Neural cell (in vitro differentiated cells): ENCODE measurements around the gene MYLK3.

Experiments used
- CTCF ChIP-seq: fragments of 450-650 bp; IDR thresholded peaks from 2 replicates; pipeline ENCODE4 v1.5.1; 2014; ENCODE audit warnings: antibody characterized with exemption, mild to moderate bottlenecking, moderate library complexity; ENCODE audit not compliant: poor library complexity, severe bottlenecking
- EP300 ChIP-seq: fragments of 450-650 bp; conservative IDR thresholded peaks from 2 replicates; pipeline ENCODE4 v1.6.1; 2014; ENCODE audit warnings: antibody characterized with exemption, mild to moderate bottlenecking, moderate library complexity; ENCODE audit not compliant: poor library complexity, severe bottlenecking
- EZH2 ChIP-seq: fragments of 200-600, 300-800 bp; shearing (Covaris generic), sonication (generic); IDR thresholded peaks from 2 replicates; pipeline ENCODE4 v1.6.1; 2014; ENCODE audit warnings: antibody characterized with exemption, low read length, borderline replicate concordance, mild to moderate bottlenecking; ENCODE audit not compliant: insufficient read depth, poor library complexity, severe bottlenecking
- POLR2AphosphoS5 ChIP-seq: IDR thresholded peaks from 2 replicates; pipeline ENCODE4 v1.6.1; 2012
- RAD21 ChIP-seq: fragments of 450-650 bp; conservative IDR thresholded peaks from 2 replicates; pipeline ENCODE4 v1.6.1; 2014; ENCODE audit warnings: antibody characterized with exemption, mild to moderate bottlenecking, moderate library complexity
- SMC3 ChIP-seq: fragments of 450-650 bp; conservative IDR thresholded peaks from 2 replicates; pipeline ENCODE4 v1.6.1; 2014; ENCODE audit warnings: antibody characterized with exemption, mild to moderate bottlenecking, moderate library complexity; ENCODE audit not compliant: poor library complexity
- TAF1 ChIP-seq: IDR thresholded peaks from 2 replicates; pipeline ENCODE4 v1.6.1; 2012; ENCODE audit warnings: low read depth
- TF ChIP-seq, protein P1 (sequence below): IDR thresholded peaks from 2 replicates; pipeline ENCODE4 v1.6.1; 2012; ENCODE audit warnings: borderline replicate concordance

DNA sequence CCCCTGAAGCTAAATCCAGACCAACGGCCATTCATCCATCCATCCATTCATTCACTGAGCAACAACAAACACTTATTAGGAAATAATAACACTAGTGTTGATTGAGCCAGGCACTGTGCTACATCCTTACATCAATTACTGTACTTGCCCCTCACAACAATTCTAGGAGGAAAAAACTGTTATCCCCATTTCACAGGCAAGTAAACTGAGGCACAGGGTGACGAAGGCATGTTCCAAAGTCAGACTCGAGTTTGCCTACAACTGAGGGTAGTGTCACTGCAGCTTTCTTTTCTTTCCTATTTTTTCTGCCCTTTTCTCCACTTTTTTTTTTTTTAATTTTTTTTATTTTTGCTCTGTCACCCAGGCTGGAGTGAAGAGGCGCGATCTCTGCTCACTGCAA lies 11.2 kb upstream of the MYLK3 start:
- no peak for TF ChIP-seq CTCF
- no peak for TF ChIP-seq POLR2AphosphoS5
- no peak for TF ChIP-seq EP300
- no peak for TF ChIP-seq SMC3
- TF ChIP-seq, protein P1, sequence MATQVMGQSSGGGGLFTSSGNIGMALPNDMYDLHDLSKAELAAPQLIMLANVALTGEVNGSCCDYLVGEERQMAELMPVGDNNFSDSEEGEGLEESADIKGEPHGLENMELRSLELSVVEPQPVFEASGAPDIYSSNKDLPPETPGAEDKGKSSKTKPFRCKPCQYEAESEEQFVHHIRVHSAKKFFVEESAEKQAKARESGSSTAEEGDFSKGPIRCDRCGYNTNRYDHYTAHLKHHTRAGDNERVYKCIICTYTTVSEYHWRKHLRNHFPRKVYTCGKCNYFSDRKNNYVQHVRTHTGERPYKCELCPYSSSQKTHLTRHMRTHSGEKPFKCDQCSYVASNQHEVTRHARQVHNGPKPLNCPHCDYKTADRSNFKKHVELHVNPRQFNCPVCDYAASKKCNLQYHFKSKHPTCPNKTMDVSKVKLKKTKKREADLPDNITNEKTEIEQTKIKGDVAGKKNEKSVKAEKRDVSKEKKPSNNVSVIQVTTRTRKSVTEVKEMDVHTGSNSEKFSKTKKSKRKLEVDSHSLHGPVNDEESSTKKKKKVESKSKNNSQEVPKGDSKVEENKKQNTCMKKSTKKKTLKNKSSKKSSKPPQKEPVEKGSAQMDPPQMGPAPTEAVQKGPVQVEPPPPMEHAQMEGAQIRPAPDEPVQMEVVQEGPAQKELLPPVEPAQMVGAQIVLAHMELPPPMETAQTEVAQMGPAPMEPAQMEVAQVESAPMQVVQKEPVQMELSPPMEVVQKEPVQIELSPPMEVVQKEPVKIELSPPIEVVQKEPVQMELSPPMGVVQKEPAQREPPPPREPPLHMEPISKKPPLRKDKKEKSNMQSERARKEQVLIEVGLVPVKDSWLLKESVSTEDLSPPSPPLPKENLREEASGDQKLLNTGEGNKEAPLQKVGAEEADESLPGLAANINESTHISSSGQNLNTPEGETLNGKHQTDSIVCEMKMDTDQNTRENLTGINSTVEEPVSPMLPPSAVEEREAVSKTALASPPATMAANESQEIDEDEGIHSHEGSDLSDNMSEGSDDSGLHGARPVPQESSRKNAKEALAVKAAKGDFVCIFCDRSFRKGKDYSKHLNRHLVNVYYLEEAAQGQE = no peak
- TF ChIP-seq TAF1 = no peak
- TF ChIP-seq EZH2 = no peak
- TF ChIP-seq RAD21 = no peak
